Left ventricle myocardium inferior (tissue), 1 donor: ENCODE measurements around the gene RCHY1. TPM values are rescaled to one million over a fixed set of nuclear protein-coding genes. Genes with fewer than 3 reads are reported as not detected.

Experiments
- DNase-seq: peaks from one replicate; pipeline ENCODE4 v3.0.0-alpha.2; 2020
- H3K27ac ChIP-seq: fragments of 200-600 bp; replicated peaks from 2 replicates; pipeline ENCODE4 v1.8.0; 2021
- H3K27me3 ChIP-seq: fragments of 200-600 bp; 2 replicates; pipeline ENCODE4 v1.8.0; 2021; ENCODE audit warnings: low read depth
- H3K36me3 ChIP-seq: fragments of 200-600 bp; 2 replicates; pipeline ENCODE4 v1.8.0; 2021
- H3K4me1 ChIP-seq: fragments of 200-600 bp; 2 replicates; pipeline ENCODE4 v1.8.0; 2021
- H3K4me3 ChIP-seq: fragments of 200-600 bp; 2 replicates; pipeline ENCODE4 v1.8.0; 2021; ENCODE audit warnings: mild to moderate bottlenecking, moderate library complexity
- H3K9me3 ChIP-seq: fragments of 200-600 bp; replicated peaks from 2 replicates; pipeline ENCODE4 v1.8.0; 2021
- intact Hi-C: fragments of 100-400 bp; cut with micrococcal nuclease; formaldehyde crosslinking; loops from one replicate; pipeline ENCODE4 v1.11.0; 2022
- total RNA-seq: library from RNA; stranded (reverse); fragmentation: NEBNext Ultra II Directional; extraction: Animal tissue kit (Norgen Biotek cat#: 25700); gene quantifications from one replicate; pipeline ENCODE4 v1.2.1, GENCODE V29; 2021
- TF ChIP-seq, protein P1 (sequence below): fragments of 200-600 bp; IDR thresholded peaks from 2 replicates; pipeline ENCODE4 v1.8.0; 2021; ENCODE audit warnings: antibody characterized with exemption, mild to moderate bottlenecking, borderline replicate concordance
- donor health status: DM: no; HTN: yes; CAD: no; lungs with severe emphysema.

The RCHY1 gene
- total RNA-seq, 1 donor from 2014 or later, result 42.6 TPM

DNA sequence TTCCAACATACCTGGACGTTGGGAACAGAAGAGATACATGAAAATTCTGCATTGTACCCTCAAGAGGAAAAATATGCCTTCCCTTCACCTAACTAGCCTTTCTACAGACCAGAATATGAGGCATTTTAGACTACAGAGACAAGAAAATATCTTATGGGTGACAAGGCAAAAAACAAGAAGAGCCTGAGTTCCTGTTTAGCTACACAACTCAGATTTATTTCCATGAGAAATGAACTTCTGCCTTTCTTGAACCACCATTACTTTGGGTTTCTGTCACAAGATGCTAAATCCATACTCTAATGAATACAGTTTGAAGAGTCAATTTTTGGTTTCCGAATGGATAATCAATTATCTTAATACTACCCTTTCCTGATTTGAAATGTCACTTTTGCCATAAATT lies 18.7 kb downstream of the RCHY1 start:
- no peaks in the 10 kb centered on the region for H3K27me3 ChIP-seq

DNA sequence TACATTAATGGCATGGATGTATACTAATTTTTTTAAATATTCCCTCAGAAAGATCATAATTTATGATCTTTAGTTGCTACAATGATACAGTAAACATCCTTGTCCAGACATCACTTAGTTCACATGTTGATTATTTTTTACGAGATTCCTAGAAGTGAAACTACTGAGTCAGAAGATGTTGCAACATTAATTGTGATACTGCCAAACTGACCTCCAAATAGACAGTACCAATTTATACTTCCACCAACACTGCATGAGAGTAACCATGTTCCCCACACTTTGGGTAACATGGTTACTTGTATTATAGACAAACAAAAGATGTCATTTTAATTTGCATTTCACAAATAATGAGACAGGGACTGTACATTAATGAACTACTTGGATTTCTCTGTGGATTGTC lies 19.6 kb downstream of the RCHY1 start:
- Histone ChIP-seq H3K27me3 (no peaks in the 10 kb centered on the region), H3K4me3 (no peak overlapping the region), H3K4me1 (peaks cover 37% of the 10 kb centered on the region), H3K9me3 (peaks cover 8% of the 10 kb centered on the region), H3K36me3 (peaks cover 76% of the 10 kb centered on the region), H3K27ac (peak overlapping the region; percentile 24)
- TF ChIP-seq, protein P1, sequence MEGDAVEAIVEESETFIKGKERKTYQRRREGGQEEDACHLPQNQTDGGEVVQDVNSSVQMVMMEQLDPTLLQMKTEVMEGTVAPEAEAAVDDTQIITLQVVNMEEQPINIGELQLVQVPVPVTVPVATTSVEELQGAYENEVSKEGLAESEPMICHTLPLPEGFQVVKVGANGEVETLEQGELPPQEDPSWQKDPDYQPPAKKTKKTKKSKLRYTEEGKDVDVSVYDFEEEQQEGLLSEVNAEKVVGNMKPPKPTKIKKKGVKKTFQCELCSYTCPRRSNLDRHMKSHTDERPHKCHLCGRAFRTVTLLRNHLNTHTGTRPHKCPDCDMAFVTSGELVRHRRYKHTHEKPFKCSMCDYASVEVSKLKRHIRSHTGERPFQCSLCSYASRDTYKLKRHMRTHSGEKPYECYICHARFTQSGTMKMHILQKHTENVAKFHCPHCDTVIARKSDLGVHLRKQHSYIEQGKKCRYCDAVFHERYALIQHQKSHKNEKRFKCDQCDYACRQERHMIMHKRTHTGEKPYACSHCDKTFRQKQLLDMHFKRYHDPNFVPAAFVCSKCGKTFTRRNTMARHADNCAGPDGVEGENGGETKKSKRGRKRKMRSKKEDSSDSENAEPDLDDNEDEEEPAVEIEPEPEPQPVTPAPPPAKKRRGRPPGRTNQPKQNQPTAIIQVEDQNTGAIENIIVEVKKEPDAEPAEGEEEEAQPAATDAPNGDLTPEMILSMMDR, result no peak
- no peak for DNase-seq
- intact Hi-C loops, result no loop called here

More for the DNA sequence above, 18.7 kb downstream of the RCHY1 start:
- no peak overlapping the region for H3K27ac ChIP-seq
- no peak for DNase-seq
- H3K4me1 ChIP-seq, result peaks cover 37% of the 10 kb centered on the region
- H3K4me3 ChIP-seq, result no peak overlapping the region
- H3K36me3 ChIP-seq, result peaks cover 76% of the 10 kb centered on the region
- TF ChIP-seq, protein P1, result no peak
- peaks cover 8% of the 10 kb centered on the region for H3K9me3 ChIP-seq
- intact Hi-C loops, result no loop called here

DNA sequence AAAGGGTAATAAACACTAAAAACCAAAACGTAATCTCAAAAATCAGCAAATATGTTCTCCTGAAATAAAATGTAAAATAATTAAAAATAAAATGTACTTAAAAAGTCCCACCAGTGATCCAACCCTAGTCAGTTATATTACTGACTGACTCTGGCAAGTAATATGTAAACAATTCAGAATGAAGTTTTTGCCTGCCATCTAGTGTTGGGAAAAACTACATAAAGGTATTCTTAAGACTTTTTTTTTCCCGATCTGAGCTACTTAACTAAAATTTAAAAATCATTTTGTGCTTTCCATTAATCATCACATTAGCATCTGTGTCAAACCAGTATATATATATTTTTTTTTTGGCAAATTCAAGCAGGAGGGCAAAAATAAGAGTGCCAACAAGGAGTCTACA lies 24.0 kb downstream of the RCHY1 start:
- intact Hi-C loops, result no loop called here
- Histone ChIP-seq H3K36me3 (peaks cover 78% of the 10 kb centered on the region), H3K27me3 (no peaks in the 10 kb centered on the region), H3K4me3 (no peak overlapping the region), H3K9me3 (no peaks in the 10 kb centered on the region), H3K27ac (no peak overlapping the region), H3K4me1 (peaks cover 15% of the 10 kb centered on the region)
- DNase-seq, result no peak
- TF ChIP-seq, protein P1, result peak; percentile 34

DNA sequence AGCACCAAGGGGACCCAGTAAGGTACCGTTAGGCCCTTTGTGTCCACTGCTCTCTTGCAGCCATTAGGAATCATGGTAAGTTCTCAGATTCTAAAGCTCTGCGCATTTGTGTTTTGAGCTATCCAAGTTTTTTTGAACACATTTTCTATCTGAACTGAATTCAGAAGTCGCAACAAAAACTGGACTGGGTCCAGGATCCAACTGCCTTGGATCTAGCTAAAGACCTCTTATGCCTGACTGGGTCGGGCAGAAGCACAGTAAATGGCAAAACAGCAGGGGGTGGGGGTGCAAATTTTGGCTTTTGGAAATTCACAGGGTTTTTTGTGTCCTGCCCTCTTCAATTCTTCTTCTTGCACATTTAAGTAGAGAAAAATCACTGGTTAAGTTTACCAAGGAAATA lies 30.0 kb downstream of the RCHY1 start:
- intact Hi-C loops, result no loop called here
- no peak overlapping the region for H3K4me3 ChIP-seq
- peaks cover 86% of the 10 kb centered on the region for H3K36me3 ChIP-seq
- TF ChIP-seq, protein P1, result no peak
- H3K27me3 ChIP-seq, result no peaks in the 10 kb centered on the region
- H3K9me3 ChIP-seq, result no peaks in the 10 kb centered on the region
- no peak for DNase-seq
- no peaks in the 10 kb centered on the region for H3K4me1 ChIP-seq
- no peak overlapping the region for H3K27ac ChIP-seq

DNA sequence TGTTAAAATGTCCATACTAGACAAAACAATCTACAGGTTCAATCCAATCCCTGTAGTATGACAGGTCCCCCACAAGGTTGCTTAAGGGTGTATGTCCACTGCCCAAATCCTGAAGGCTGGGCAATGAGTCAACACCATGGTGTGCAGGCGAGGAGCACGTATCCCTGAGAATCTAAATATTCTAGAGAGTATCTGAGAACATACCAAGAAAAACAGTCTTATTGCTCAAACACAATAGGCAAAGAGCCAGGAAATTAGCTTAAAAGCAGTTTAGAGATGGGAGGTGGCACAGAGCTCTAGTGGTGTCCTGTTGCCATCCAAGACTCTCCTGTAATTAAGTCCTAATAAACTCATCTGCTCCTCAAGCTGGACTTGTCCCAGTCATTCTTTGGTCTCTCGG lies 37.0 kb downstream of the RCHY1 start:
- Histone ChIP-seq H3K9me3 (peaks cover 6% of the 10 kb centered on the region), H3K4me1 (peaks cover 3% of the 10 kb centered on the region), H3K27ac (no peak overlapping the region), H3K4me3 (no peak overlapping the region), H3K36me3 (peaks cover 64% of the 10 kb centered on the region), H3K27me3 (no peaks in the 10 kb centered on the region)
- TF ChIP-seq, protein P1, result no peak
- intact Hi-C loops, result loop anchor here (10.0 kb wide), 1 partner anchor 48 kb away; no protein-coding TSS in a partner anchor
- DNase-seq, result no peak
